Measurements from ENCODE around the gene RIT2.

- TF ChIP-seq, protein P1, sequence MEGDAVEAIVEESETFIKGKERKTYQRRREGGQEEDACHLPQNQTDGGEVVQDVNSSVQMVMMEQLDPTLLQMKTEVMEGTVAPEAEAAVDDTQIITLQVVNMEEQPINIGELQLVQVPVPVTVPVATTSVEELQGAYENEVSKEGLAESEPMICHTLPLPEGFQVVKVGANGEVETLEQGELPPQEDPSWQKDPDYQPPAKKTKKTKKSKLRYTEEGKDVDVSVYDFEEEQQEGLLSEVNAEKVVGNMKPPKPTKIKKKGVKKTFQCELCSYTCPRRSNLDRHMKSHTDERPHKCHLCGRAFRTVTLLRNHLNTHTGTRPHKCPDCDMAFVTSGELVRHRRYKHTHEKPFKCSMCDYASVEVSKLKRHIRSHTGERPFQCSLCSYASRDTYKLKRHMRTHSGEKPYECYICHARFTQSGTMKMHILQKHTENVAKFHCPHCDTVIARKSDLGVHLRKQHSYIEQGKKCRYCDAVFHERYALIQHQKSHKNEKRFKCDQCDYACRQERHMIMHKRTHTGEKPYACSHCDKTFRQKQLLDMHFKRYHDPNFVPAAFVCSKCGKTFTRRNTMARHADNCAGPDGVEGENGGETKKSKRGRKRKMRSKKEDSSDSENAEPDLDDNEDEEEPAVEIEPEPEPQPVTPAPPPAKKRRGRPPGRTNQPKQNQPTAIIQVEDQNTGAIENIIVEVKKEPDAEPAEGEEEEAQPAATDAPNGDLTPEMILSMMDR (IDR thresholded peaks at IDR 0.05; ENCODE audit: low read length), result no peak
- TF ChIP-seq EZH2 (optimal IDR thresholded peaks at IDR 0.05; ENCODE audit: low read depth, low read length), result no peak
Measured at GRCh38 chr18:42745171-42745570, 370.3 kb downstream of the RIT2 start.
